ENCODE data around the gene ZCCHC4. TPM values are rescaled to one million over a fixed set of nuclear protein-coding genes. Genes with fewer than 3 reads are reported as not detected.

Gene ZCCHC4
- total and polyA plus RNA-seq, 2 of the 8 experiments (the other 6 are each of a cell fraction or from before 2014, with no cell fraction given) = 9.8 to 12.5 TPM

DNA sequence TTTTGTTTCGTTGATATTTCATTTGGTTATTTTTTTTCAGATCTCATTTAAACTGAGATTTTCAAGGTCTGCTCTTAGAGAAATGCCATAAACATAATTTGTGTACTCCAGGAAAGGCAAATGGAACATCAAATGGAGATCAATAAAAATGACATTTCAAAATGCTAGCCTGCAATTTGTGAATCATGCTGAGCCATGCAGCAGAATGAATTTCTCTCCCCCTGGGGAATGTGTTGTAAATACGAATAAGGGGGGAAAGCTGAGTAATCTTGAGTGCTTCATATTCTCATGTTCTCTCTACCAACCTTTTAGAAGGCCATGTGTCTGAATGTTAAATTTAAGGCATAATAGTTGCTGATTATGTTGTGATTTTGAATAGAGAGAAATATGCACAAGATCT lies 7.8 kb downstream of the ZCCHC4 start:
- TF ChIP-seq CEBPB (IDR thresholded peaks at IDR 0.05; ENCODE audit: low read depth, low read length) (no peak), NANOG (IDR thresholded peaks at IDR 0.05; ENCODE audit: insufficient read depth, low read depth, low read length, poor library complexity, severe bottlenecking) (no peak), TAF7 (optimal IDR thresholded peaks at IDR 0.05; ENCODE audit: borderline replicate concordance, low read depth, low read length) (no peak), HDAC2 (IDR thresholded peaks at IDR 0.05; ENCODE audit: borderline replicate concordance in 1 of 2, low read depth in 2 of 2, low read length in 2 of 2) (no peak), BCL11A (IDR thresholded peaks at IDR 0.05; ENCODE audit: low read depth in 2 of 2, low read length in 2 of 2) (no peak), MAFK (IDR thresholded peaks at IDR 0.05; ENCODE audit: low read depth, low read length) (no peak), NRF1 (IDR thresholded peaks at IDR 0.05; ENCODE audit: low read depth, low read length) (no peak)
- TF ChIP-seq, protein P1, sequence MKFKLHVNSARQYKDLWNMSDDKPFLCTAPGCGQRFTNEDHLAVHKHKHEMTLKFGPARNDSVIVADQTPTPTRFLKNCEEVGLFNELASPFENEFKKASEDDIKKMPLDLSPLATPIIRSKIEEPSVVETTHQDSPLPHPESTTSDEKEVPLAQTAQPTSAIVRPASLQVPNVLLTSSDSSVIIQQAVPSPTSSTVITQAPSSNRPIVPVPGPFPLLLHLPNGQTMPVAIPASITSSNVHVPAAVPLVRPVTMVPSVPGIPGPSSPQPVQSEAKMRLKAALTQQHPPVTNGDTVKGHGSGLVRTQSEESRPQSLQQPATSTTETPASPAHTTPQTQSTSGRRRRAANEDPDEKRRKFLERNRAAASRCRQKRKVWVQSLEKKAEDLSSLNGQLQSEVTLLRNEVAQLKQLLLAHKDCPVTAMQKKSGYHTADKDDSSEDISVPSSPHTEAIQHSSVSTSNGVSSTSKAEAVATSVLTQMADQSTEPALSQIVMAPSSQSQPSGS (IDR thresholded peaks at IDR 0.05; ENCODE audit: low read length) = no peak
- Histone ChIP-seq H3K9me3 (ENCODE audit: insufficient read depth in 2 of 2, low read depth in 1 of 2, low read length in 1 of 2) (no peaks in the 10 kb centered on the region), H2BK20ac (ENCODE audit: low read length) (no peak overlapping the region), H3K27me3 (replicated peaks in 1 of 4; ENCODE audit: control insufficient read depth in 3 of 4, extremely low read depth in 1 of 4, insufficient read depth in 3 of 4, low read length in 3 of 4) (no peaks in the 10 kb centered on the region), H2AK5ac (ENCODE audit: low read depth, low read length) (no peak overlapping the region), H2BK120ac (replicated peaks; ENCODE audit: low read depth, low read length) (no peak overlapping the region), H3K36me3 (ENCODE audit: control insufficient read depth in 2 of 4, insufficient read depth in 4 of 4, low read length in 3 of 4) (no peaks in the 10 kb centered on the region; a peak in 2 of 8 replicates), H3K56ac (replicated peaks; ENCODE audit: insufficient read length, low read depth, low read length) (no peak overlapping the region), H2BK5ac (ENCODE audit: low read depth, low read length) (no peak overlapping the region), H3K4me3 (ENCODE audit: extremely low read depth in 1 of 4, insufficient read depth in 2 of 4, low read depth in 3 of 4, low read length in 4 of 4) (no peak overlapping the region), H3K23ac (ENCODE audit: insufficient read length) (no peak overlapping the region), H3K79me2 (ENCODE audit: control insufficient read depth in 1 of 2, insufficient read depth in 2 of 2, low read length in 2 of 2) (no peaks in the 10 kb centered on the region), H3K79me1 (ENCODE audit: low read depth, low read length) (no peaks in the 10 kb centered on the region), H3K23me2 (ENCODE audit: low read depth, low read length) (no peaks in the 10 kb centered on the region), H3K14ac (ENCODE audit: insufficient read length) (no peak overlapping the region), H3K4ac (replicated peaks; ENCODE audit: insufficient read length, low read depth, low read length) (no peak overlapping the region), H3K27ac (ENCODE audit: low read depth, low read length) (no peak overlapping the region), H4K8ac (ENCODE audit: extremely low read depth, insufficient read depth, low read length) (no peak overlapping the region), H3K18ac (ENCODE audit: extremely low read depth, low read length) (no peak overlapping the region), H4K5ac (ENCODE audit: insufficient read length, low read depth, low read length) (no peak overlapping the region), H3K4me2 (ENCODE audit: insufficient read depth in 1 of 2, low read depth in 2 of 2, low read length in 2 of 2) (no peak overlapping the region; a peak in 1 of 4 replicates), H3K4me1 (replicated peaks in 1 of 4; ENCODE audit: control insufficient read depth in 3 of 4, insufficient read depth in 4 of 4, low read length in 3 of 4) (no peaks in the 10 kb centered on the region), H3K9ac (replicated peaks in 1 of 4; ENCODE audit: extremely low read depth in 1 of 4, low read depth in 3 of 4, low read length in 3 of 4) (no peak overlapping the region), H2AFZ (ENCODE audit: low read length) (no peak overlapping the region), H2BK12ac (ENCODE audit: low read depth, low read length) (no peak overlapping the region), H4K20me1 (replicated peaks in 1 of 2; ENCODE audit: control insufficient read depth in 1 of 2, insufficient read depth in 2 of 2, low read length in 2 of 2) (no peaks in the 10 kb centered on the region), H2BK15ac (ENCODE audit: low read length) (no peak overlapping the region), H4K91ac (replicated peaks; ENCODE audit: insufficient read length, low read length) (no peak overlapping the region)
- CTCF ChIA-PET (ENCODE audit: partially characterized antibody) = interaction anchor here (2.4 kb wide), 1 partner anchor 8 kb away, joined by 13 read pairs; the partner anchor contains the start of gene ZCCHC4
- WGBS, 2 experiments (ENCODE audit: extremely low coverage in 1 of 2, insufficient coverage in 1 of 2, insufficient read length in 1 of 2, insufficient replicate concordance in 2 of 2, low coverage in 1 of 2, low lambda C conversion rate in 2 of 2, missing lambda C conversion rate in 1 of 2) = 81% methylated on average over 2 of the region's 2 CpGs; no CpG with 5 or more reads in 1 of the 2 experiments
- DNase-seq (ENCODE audit: low read depth in 1 of 2, low spot score in 2 of 2) (no peak), FAIRE-seq (no peak)
- POLR2A ChIA-PET (ENCODE audit: partially characterized antibody) = interaction anchor here (0.6 to 1.4 kb wide), 2 partner anchors 56 to 62 kb away, joined by 3 read pairs; partner anchors contain the start of gene ANAPC4
